ENCODE measurements around the gene GORASP2.

GRCh38 chr2:170928036-170928823 lies 823 bp upstream of the GORASP2 start:
- no peak for TF ChIP-seq CTCF (optimal IDR thresholded peaks at IDR 0.05 in 1 of 3, IDR thresholded peaks at IDR 0.05 in 1 of 3, conservative IDR thresholded peaks at IDR 0.05 in 1 of 3; ENCODE audit: extremely low read depth in 1 of 3, insufficient read depth in 2 of 3, low read length in 3 of 3)
- TF ChIP-seq EZH2 (IDR thresholded peaks at IDR 0.05; ENCODE audit: low read length) = no peak
